Loucy (cell line): Measurements from ENCODE around the gene NRP1.

ENCODE experiments used
- H2AFZ ChIP-seq: fragments of 200-600 bp; sonication (generic); 2 replicates; pipeline ENCODE4 v1.6.0; 2016; ENCODE audit warnings: antibody characterized with exemption, mild to moderate bottlenecking, low read length, moderate library complexity
- H3F3A ChIP-seq: fragments of 200-600 bp; 2 replicates; pipeline ENCODE4 v1.6.0; 2016; ENCODE audit warnings: antibody characterized with exemption, low read depth, mild to moderate bottlenecking
- H3K27me3 ChIP-seq: fragments of 200-600 bp; sonication (generic); 2 replicates; pipeline ENCODE4 v1.6.1; 2014; ENCODE audit warnings: low read length, mild to moderate bottlenecking; ENCODE audit not compliant: insufficient read depth, poor library complexity, severe bottlenecking
- H3K36me3 ChIP-seq: fragments of 200-600 bp; sonication (generic); 2 replicates; pipeline ENCODE4 v1.6.1; 2016; ENCODE audit warnings: low read length; ENCODE audit not compliant: insufficient read depth
- H3K4me1 ChIP-seq: fragments of 200-600 bp; sonication (generic); 2 replicates; pipeline ENCODE4 v1.5.1; 2014; ENCODE audit warnings: low read length, mild to moderate bottlenecking; ENCODE audit not compliant: insufficient read depth, poor library complexity, severe bottlenecking
- H3K4me2 ChIP-seq: fragments of 200-600 bp; sonication (generic); 2 replicates; pipeline ENCODE4 v1.6.0; 2014; ENCODE audit warnings: antibody characterized with exemption, low read length, low read depth, mild to moderate bottlenecking; ENCODE audit not compliant: poor library complexity, severe bottlenecking
- H3K4me3 ChIP-seq: fragments of 200-600 bp; sonication (generic); 2 replicates; pipeline ENCODE4 v1.5.1; 2014; ENCODE audit warnings: low read length, mild to moderate bottlenecking, mixed read lengths; ENCODE audit not compliant: poor library complexity, severe bottlenecking
- H3K79me2 ChIP-seq: fragments of 200-600 bp; sonication (generic); 2 replicates; pipeline ENCODE4 v1.6.1; 2014; ENCODE audit warnings: low read length; ENCODE audit not compliant: insufficient read depth
- H3K9ac ChIP-seq: fragments of 200-600 bp; sonication (generic); 2 replicates; pipeline ENCODE4 v1.6.0; 2014; ENCODE audit warnings: mild to moderate bottlenecking, low read depth, low read length, moderate library complexity; ENCODE audit not compliant: poor library complexity, severe bottlenecking
- H3K9me2 ChIP-seq: fragments of 200-600 bp; sonication (generic); replicated peaks from 2 replicates; pipeline ENCODE4 v1.6.1; 2016; ENCODE audit warnings: low read depth, low read length, mixed read lengths
- H3K9me3 ChIP-seq: fragments of 200-600 bp; sonication (generic); 2 replicates; pipeline ENCODE4 v1.6.1; 2014; ENCODE audit warnings: mild to moderate bottlenecking, antibody characterized with exemption, low read length, low read depth; ENCODE audit not compliant: insufficient read depth
- H4K20me1 ChIP-seq: fragments of 200-600 bp; sonication (generic); 2 replicates; pipeline ENCODE4 v1.6.0; 2014; ENCODE audit warnings: antibody characterized with exemption, low read length, mild to moderate bottlenecking; ENCODE audit not compliant: insufficient read depth, poor library complexity, severe bottlenecking
- EZH2phosphoT487 ChIP-seq: fragments of 200-600 bp; IDR thresholded peaks from 2 replicates; pipeline ENCODE4 v1.6.1; 2018; ENCODE audit warnings: antibody characterized with exemption, mild to moderate bottlenecking, moderate library complexity, borderline replicate concordance
- TF ChIP-seq, protein P1 (sequence below): fragments of 200-600 bp; sonication (generic); conservative IDR thresholded peaks from 2 replicates; pipeline ENCODE4 v1.5.1; 2014; ENCODE audit warnings: mild to moderate bottlenecking, antibody characterized with exemption, low read length

The NRP1 gene

DNA sequence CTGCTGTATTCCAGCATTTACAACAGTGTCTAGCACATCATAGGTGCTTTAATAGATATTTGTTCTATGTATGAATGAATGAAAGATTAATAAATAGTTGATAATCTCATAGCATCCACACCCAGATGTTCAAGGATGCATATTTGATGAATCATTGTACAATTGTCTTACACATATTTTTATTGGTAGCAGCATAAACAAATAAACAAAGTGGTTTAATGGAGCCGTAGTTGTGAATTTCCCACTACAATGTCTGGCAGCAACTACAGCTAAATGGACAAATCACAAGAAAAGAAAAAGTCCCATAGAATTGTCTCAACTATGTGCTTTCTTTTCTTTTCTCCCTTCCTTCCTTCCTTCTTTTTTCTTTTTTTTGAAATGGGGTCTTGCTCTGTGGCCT lies 150.8 kb downstream of the NRP1 start:
- H3K36me3 ChIP-seq = no peaks in the 10 kb centered on the region
- no peaks in the 10 kb centered on the region for H3F3A ChIP-seq
- H3K4me3 ChIP-seq = no peak overlapping the region
- H4K20me1 ChIP-seq = no peaks in the 10 kb centered on the region
- H3K9me3 ChIP-seq = no peaks in the 10 kb centered on the region
- H2AFZ ChIP-seq = no peak overlapping the region
- no peak overlapping the region for H3K4me2 ChIP-seq
- no peaks in the 10 kb centered on the region for H3K79me2 ChIP-seq
- no peak overlapping the region for H3K9ac ChIP-seq
- H3K4me1 ChIP-seq = no peaks in the 10 kb centered on the region
- H3K9me2 ChIP-seq = no peaks in the 10 kb centered on the region
- TF ChIP-seq, protein P1, sequence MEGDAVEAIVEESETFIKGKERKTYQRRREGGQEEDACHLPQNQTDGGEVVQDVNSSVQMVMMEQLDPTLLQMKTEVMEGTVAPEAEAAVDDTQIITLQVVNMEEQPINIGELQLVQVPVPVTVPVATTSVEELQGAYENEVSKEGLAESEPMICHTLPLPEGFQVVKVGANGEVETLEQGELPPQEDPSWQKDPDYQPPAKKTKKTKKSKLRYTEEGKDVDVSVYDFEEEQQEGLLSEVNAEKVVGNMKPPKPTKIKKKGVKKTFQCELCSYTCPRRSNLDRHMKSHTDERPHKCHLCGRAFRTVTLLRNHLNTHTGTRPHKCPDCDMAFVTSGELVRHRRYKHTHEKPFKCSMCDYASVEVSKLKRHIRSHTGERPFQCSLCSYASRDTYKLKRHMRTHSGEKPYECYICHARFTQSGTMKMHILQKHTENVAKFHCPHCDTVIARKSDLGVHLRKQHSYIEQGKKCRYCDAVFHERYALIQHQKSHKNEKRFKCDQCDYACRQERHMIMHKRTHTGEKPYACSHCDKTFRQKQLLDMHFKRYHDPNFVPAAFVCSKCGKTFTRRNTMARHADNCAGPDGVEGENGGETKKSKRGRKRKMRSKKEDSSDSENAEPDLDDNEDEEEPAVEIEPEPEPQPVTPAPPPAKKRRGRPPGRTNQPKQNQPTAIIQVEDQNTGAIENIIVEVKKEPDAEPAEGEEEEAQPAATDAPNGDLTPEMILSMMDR = no peak
- TF ChIP-seq EZH2phosphoT487 = no peak
- H3K27me3 ChIP-seq = no peaks in the 10 kb centered on the region

DNA sequence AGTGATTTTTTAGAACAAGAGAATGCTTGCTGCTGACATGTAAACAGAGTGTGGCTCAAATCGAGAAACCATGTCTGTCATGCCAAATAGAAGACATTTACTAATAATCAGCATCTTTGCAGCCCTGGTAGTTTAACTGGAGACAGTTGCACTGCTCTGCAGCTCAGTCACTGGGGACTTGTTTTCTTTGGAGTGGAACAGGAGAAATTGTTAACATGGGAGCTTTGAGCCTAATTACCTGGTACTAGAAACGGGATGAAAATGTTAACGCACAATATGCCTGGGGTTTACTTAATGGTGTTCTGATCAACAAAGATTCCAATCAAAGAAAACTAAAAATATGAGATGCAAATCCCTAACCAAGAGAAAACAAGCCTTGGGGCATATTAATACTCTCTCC lies 153.5 kb downstream of the NRP1 start:
- Histone ChIP-seq H3K4me3 (no peak overlapping the region), H3K4me1 (no peaks in the 10 kb centered on the region), H4K20me1 (no peaks in the 10 kb centered on the region), H3F3A (no peaks in the 10 kb centered on the region), H3K79me2 (no peaks in the 10 kb centered on the region), H3K4me2 (no peak overlapping the region), H3K36me3 (no peaks in the 10 kb centered on the region), H3K9me3 (no peaks in the 10 kb centered on the region), H3K27me3 (no peaks in the 10 kb centered on the region), H3K9me2 (no peaks in the 10 kb centered on the region), H2AFZ (no peak overlapping the region), H3K9ac (no peak overlapping the region)
- no peak for TF ChIP-seq EZH2phosphoT487
- TF ChIP-seq, protein P1 = no peak

DNA sequence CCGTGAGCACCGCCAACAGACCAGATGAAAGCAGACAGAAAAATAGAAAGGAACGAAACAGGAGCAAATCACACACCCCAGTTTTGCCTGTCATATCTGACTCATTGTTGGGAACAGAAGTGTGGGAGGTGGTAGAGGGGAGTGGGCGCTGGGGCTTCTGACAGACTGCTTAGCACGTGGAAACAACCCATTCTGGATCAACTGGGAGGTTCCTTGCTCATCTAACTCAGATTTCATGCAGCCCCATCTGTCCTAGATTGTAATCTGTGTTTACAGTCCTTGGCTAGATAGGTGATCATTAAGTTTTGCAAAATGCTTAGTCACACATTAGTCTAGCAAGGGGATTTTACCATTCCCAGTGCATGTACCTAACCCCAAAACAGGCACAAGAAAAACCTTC lies 154.1 kb downstream of the NRP1 start:
- H3K9ac ChIP-seq = no peak overlapping the region
- no peak overlapping the region for H3K4me2 ChIP-seq
- H3K36me3 ChIP-seq = no peaks in the 10 kb centered on the region
- no peaks in the 10 kb centered on the region for H3K4me1 ChIP-seq
- H3F3A ChIP-seq = no peaks in the 10 kb centered on the region
- H4K20me1 ChIP-seq = no peaks in the 10 kb centered on the region
- H3K27me3 ChIP-seq = no peaks in the 10 kb centered on the region
- H3K79me2 ChIP-seq = no peaks in the 10 kb centered on the region
- no peak overlapping the region for H2AFZ ChIP-seq
- H3K4me3 ChIP-seq = no peak overlapping the region
- no peaks in the 10 kb centered on the region for H3K9me2 ChIP-seq
- no peak for TF ChIP-seq EZH2phosphoT487
- TF ChIP-seq, protein P1 = no peak
- H3K9me3 ChIP-seq = no peaks in the 10 kb centered on the region
